ENCODE results near the gene PMF1. TPM values are rescaled to one million over a fixed set of nuclear protein-coding genes. Genes with fewer than 3 reads are reported as not detected.

PMF1 gene
- polyA plus RNA-seq, 2 of the 4 experiments (the other 2 are of a cell fraction) = 59.8 to 63.9 TPM

GRCh38 chr1:156262461-156263287 is 49.9 kb downstream of the PMF1 start:
- ATAC-seq (peak; percentile 31 to 56; a peak in 4 of 6 replicates), DNase-seq (ENCODE audit: low read depth in 1 of 2, low spot score in 1 of 2) (peak in 1 of 2 experiments; percentile 68), FAIRE-seq (no peak)
- 62% methylated on average over 9 of the region's 9 CpGs for WGBS (ENCODE audit: missing lambda C conversion rate)
- POLR2A ChIA-PET = interaction anchor here (1.6 kb wide), 1 partner anchor 20 kb away, joined by 5 read pairs; the partner anchor contains the start of gene SMG5
- H3K4me2 ChIP-seq = peak overlapping the region; percentile 30; the same call in 2 of the 3 replicates
- TF ChIP-seq CHD2 (IDR thresholded peaks at IDR 0.05; ENCODE audit: low read length, partially characterized antibody) (no peak), ZNF302 (CRISPR knock-in tag; IDR thresholded peaks at IDR 0.05) (no peak), HOXB5 (CRISPR knock-in tag; IDR thresholded peaks at IDR 0.05) (no peak), MAX (IDR thresholded peaks at IDR 0.05) (0 out of 2 replicates have a peak, but pooled peaks have one; percentile 23), RAD21 (conservative IDR thresholded peaks at IDR 0.05 in 1 of 2, IDR thresholded peaks at IDR 0.05 in 1 of 2) (no peak), CTCF (IDR thresholded peaks at IDR 0.05) (no peak)
- H3K27ac ChIP-seq = no peak overlapping the region
- peaks cover 15% of the 10 kb centered on the region for H3K4me1 ChIP-seq
- H3K9me3 ChIP-seq = no peaks in the 10 kb centered on the region
- CTCF ChIA-PET = interaction anchor here (0.6 to 4.5 kb wide), 7 partner anchors 9 to 117 kb away, joined by 3 to 25 read pairs (median 5); partner anchors contain the start of gene BGLAP
- no peak overlapping the region for H3K4me3 ChIP-seq

- Histone ChIP-seq H3K27ac (no peak overlapping the region), H3K4me1 (peaks cover 15% of the 10 kb centered on the region), H3K4me2 (no peak overlapping the region; the same call in 2 of the 3 replicates), H3K9me3 (no peaks in the 10 kb centered on the region), H3K4me3 (no peak overlapping the region)
- no peak; a peak in 1 of 6 replicates for ATAC-seq
- WGBS (ENCODE audit: missing lambda C conversion rate) = 89% methylated on average over 9 of the region's 9 CpGs
- ChIA-PET CTCF (interaction anchor here (1.3 to 4.5 kb wide), 5 partner anchors 9 to 118 kb away, joined by 3 to 25 read pairs (median 5); partner anchors contain the start of gene BGLAP), POLR2A (interaction anchor here (1.6 kb wide), 1 partner anchor 19 kb away, joined by 5 read pairs; the partner anchor contains the start of gene SMG5)
- no peak for DNase-seq (ENCODE audit: low read depth in 1 of 2, low spot score in 1 of 2)
- TF ChIP-seq JUNB (IDR thresholded peaks at IDR 0.05) = no peak
- TF ChIP-seq PHF8 (IDR thresholded peaks at IDR 0.05; ENCODE audit: borderline replicate concordance, low read depth) = no peak
- no peak for TF ChIP-seq RARB (CRISPR knock-in tag; IDR thresholded peaks at IDR 0.05)
- TF ChIP-seq RCOR1 (IDR thresholded peaks at IDR 0.05; ENCODE audit: low read depth, low read length) = no peak
- no peak for TF ChIP-seq CHD4 (IDR thresholded peaks at IDR 0.05; ENCODE audit: borderline replicate concordance)
- TF ChIP-seq EP300 (IDR thresholded peaks at IDR 0.05) = no peak
- no peak for TF ChIP-seq TFCP2L1 (CRISPR knock-in tag; IDR thresholded peaks at IDR 0.05)
- TF ChIP-seq ESRRA (IDR thresholded peaks at IDR 0.05; ENCODE audit: borderline replicate concordance, low read length) = no peak
- TF ChIP-seq HDAC2 (IDR thresholded peaks at IDR 0.05) = no peak
- no peak for TF ChIP-seq JUN (IDR thresholded peaks at IDR 0.05)
- TF ChIP-seq ZSCAN20 (CRISPR knock-in tag; IDR thresholded peaks at IDR 0.05) = no peak
- TF ChIP-seq BHLHE40 (IDR thresholded peaks at IDR 0.05; ENCODE audit: low read depth, low read length) = no peak
- TF ChIP-seq ZFP36 (IDR thresholded peaks at IDR 0.05; ENCODE audit: borderline replicate concordance, partially characterized antibody) = no peak
- TF ChIP-seq HMGXB4 (CRISPR knock-in tag; IDR thresholded peaks at IDR 0.05; ENCODE audit: borderline replicate concordance) = no peak
- no peak for TF ChIP-seq HEYL (CRISPR knock-in tag; IDR thresholded peaks at IDR 0.05)
- TF ChIP-seq NPAS2 (CRISPR knock-in tag; IDR thresholded peaks at IDR 0.05; ENCODE audit: borderline replicate concordance) = no peak
- no peak for TF ChIP-seq MAX (IDR thresholded peaks at IDR 0.05)
- no peak for TF ChIP-seq FOSB (CRISPR knock-in tag; IDR thresholded peaks at IDR 0.05)
- TF ChIP-seq REST (IDR thresholded peaks at IDR 0.05) = no peak
- FAIRE-seq = no peak
These were observed 50.5 kb downstream of the PMF1 start for GRCh38 chr1:156263288-156263655.

Measured in A549 (cell line).